Measurements from ENCODE around the gene MCTP2. TPM values are rescaled to one million over a fixed set of nuclear protein-coding genes. Genes with fewer than 3 reads are reported as not detected.

MCTP2 gene
- total RNA-seq, 1 experiment from 2014 or later: 1.3 TPM

DNA sequence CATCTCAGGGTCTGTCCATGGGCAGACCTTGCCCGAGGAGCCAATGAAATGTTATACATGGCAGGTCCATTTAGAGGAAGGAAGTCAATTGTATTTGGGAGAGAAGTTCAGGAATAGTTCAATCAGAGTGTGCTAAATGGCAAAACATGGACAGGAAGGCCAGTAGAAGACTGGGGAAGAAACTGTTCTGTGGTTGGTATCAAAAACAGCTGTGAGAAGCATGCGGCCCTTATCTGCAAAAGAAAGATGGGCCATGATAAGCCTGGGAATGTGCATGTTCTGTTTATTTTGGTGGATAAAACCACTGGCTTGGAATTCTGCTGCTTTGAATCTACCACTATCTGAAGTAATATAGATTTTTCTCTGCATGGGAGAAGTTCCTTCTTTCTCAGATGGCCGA lies 100.4 kb downstream of the MCTP2 start:
- no CpG with 5 or more reads among the region's 3 CpGs for WGBS (ENCODE audit: extremely low coverage, insufficient read length, low lambda C conversion rate)
- no peak overlapping the region for H3K4ac ChIP-seq (ENCODE audit: low read depth, low read length)
- H3K23me2 ChIP-seq (ENCODE audit: insufficient read length, low read depth, low read length, poor library complexity, severe bottlenecking): no peaks in the 10 kb centered on the region
- H4K8ac ChIP-seq (replicated peaks; ENCODE audit: insufficient read length, low read depth, low read length): no peak overlapping the region
- H4K91ac ChIP-seq (ENCODE audit: insufficient read length, low read depth, low read length): no peak overlapping the region
- Mint-ChIP-seq H3K9me3 (no peaks in the 10 kb centered on the region), H3K36me3 (ENCODE audit: insufficient read depth in 1 of 3, low read depth in 3 of 3) (no peaks in the 10 kb centered on the region), H3K27me3 (ENCODE audit: low read depth) (no peaks in the 10 kb centered on the region), H3K27ac (no peak overlapping the region), H3K4me3 (no peak overlapping the region), H3K4me1 (peaks cover 0 to 7% of the 10 kb centered on the region in 2 experiments)
- no peak overlapping the region for H4K5ac ChIP-seq (ENCODE audit: insufficient read length, low read depth, low read length)
- no peaks in the 10 kb centered on the region for H3K79me1 ChIP-seq (ENCODE audit: insufficient read depth, low read depth, low read length, poor library complexity, severe bottlenecking)
- no peak overlapping the region for H3T11ph ChIP-seq (ENCODE audit: low read length)
- H3K18ac ChIP-seq (ENCODE audit: insufficient read length, low read depth, low read length): no peak overlapping the region
- no peak overlapping the region for H2AFZ ChIP-seq (ENCODE audit: low read length)
- no peak for DNase-seq
- TF ChIP-seq, protein P1, sequence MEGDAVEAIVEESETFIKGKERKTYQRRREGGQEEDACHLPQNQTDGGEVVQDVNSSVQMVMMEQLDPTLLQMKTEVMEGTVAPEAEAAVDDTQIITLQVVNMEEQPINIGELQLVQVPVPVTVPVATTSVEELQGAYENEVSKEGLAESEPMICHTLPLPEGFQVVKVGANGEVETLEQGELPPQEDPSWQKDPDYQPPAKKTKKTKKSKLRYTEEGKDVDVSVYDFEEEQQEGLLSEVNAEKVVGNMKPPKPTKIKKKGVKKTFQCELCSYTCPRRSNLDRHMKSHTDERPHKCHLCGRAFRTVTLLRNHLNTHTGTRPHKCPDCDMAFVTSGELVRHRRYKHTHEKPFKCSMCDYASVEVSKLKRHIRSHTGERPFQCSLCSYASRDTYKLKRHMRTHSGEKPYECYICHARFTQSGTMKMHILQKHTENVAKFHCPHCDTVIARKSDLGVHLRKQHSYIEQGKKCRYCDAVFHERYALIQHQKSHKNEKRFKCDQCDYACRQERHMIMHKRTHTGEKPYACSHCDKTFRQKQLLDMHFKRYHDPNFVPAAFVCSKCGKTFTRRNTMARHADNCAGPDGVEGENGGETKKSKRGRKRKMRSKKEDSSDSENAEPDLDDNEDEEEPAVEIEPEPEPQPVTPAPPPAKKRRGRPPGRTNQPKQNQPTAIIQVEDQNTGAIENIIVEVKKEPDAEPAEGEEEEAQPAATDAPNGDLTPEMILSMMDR (conservative IDR thresholded peaks at IDR 0.05): no peak
- H3K27me3 ChIP-seq (ENCODE audit: insufficient read depth, low read length): no peaks in the 10 kb centered on the region
- H2BK15ac ChIP-seq (ENCODE audit: low read depth, low read length): no peak overlapping the region
- H2BK20ac ChIP-seq (ENCODE audit: low read depth, low read length, poor library complexity, severe bottlenecking): no peak overlapping the region
- H3K4me2 ChIP-seq (ENCODE audit: insufficient read depth, insufficient read length, low read length): no peak overlapping the region
- H2BK12ac ChIP-seq (ENCODE audit: insufficient read length, low read depth, low read length): no peak overlapping the region
- H3K9me3 ChIP-seq (ENCODE audit: control insufficient read depth, low read depth, low read length): no peaks in the 10 kb centered on the region
- H2BK120ac ChIP-seq (ENCODE audit: low read depth, low read length, poor library complexity, severe bottlenecking): no peak overlapping the region
- no peak overlapping the region for H3K56ac ChIP-seq (ENCODE audit: insufficient read length, low read depth, low read length)
- 0 out of 2 replicates have a peak, but pooled peaks cover 3% of the 10 kb centered on the region for H3K4me1 ChIP-seq (ENCODE audit: insufficient read depth, low read length)
- H2AK5ac ChIP-seq (ENCODE audit: insufficient read length, low read length): no peak overlapping the region
- no peak overlapping the region for H3K9ac ChIP-seq (ENCODE audit: extremely low read depth, insufficient read length, low read length)
- H4K20me1 ChIP-seq (ENCODE audit: control insufficient read depth, insufficient read depth, insufficient read length): no peaks in the 10 kb centered on the region
- no peaks in the 10 kb centered on the region for H3K79me2 ChIP-seq (ENCODE audit: insufficient read depth, low read length)
- H3K14ac ChIP-seq (ENCODE audit: insufficient read depth, low read length): no peak overlapping the region
- no peak overlapping the region for H3K23ac ChIP-seq (ENCODE audit: insufficient read length, low read depth, low read length)
- no peak overlapping the region for H2BK5ac ChIP-seq (ENCODE audit: insufficient read length, low read length)
- H3K27ac ChIP-seq (ENCODE audit: insufficient read length, low read depth, low read length): no peak overlapping the region

Measured in H9 (cell line).